ENCODE results near the gene PCDHA7.
A peak's percentile ranks its signal among the peaks of the same experiment; 100 is the strongest.
"Not testable (repeated sequence)": the region's sequence is repeated elsewhere in the genome, so short reads cannot be mapped to it uniquely, and the experiment has no call there.

PCDHA7 gene

GRCh38 chr5:140833993-140834392 is at the start of gene PCDHA7:
Gene PCDHA7 (plus strand): TSS chr5:140834269. CDS start chr5:140834384, 115 bp downstream.
- no peak for DNase-seq

GRCh38 chr5:140785905-140786686 is 48.0 kb upstream of the PCDHA7 start, which contains the start of gene PCDHA1:
Gene PCDHA1 (plus strand): TSS chr5:140786140.
- no peak for DNase-seq

- not testable (repeated sequence) for DNase-seq
These were observed 46.6 kb upstream of the PCDHA7 start for GRCh38 chr5:140787422-140787821.

GRCh38 chr5:140787849-140788504 is 46.1 kb upstream of the PCDHA7 start:
- not testable (repeated sequence) for DNase-seq

- DNase-seq: no peak
These were observed 43.0 kb upstream of the PCDHA7 start for GRCh38 chr5:140791089-140791488.

GRCh38 chr5:140794595-140795258 is 39.3 kb upstream of the PCDHA7 start, which contains the start of gene PCDHA2:
Gene PCDHA2 (plus strand): TSS chr5:140794852.
- DNase-seq: no peak

GRCh38 chr5:140795259-140795641 is 38.8 kb upstream of the PCDHA7 start:
- DNase-seq: no peak

GRCh38 chr5:140796072-140796717 is 37.9 kb upstream of the PCDHA7 start:
- DNase-seq: not testable (repeated sequence)

- DNase-seq: no peak
These were observed 37.4 kb upstream of the PCDHA7 start for GRCh38 chr5:140796718-140797095.

GRCh38 chr5:140800816-140801493 is 33.1 kb upstream of the PCDHA7 start, which contains the start of gene PCDHA3:
Gene PCDHA3 (plus strand): TSS chr5:140801057.
- no peak for DNase-seq

GRCh38 chr5:140801494-140801841 is 32.6 kb upstream of the PCDHA7 start:
- DNase-seq: no peak

GRCh38 chr5:140802381-140802780 is 31.7 kb upstream of the PCDHA7 start:
- not testable (repeated sequence) for DNase-seq

GRCh38 chr5:140802781-140803271 is 31.2 kb upstream of the PCDHA7 start:
- no peak for DNase-seq

- DNase-seq: no peak
These were observed 27.0 kb upstream of the PCDHA7 start, which contains the start of gene PCDHA4 for GRCh38 chr5:140806834-140807775. Gene PCDHA4 (plus strand): TSS chr5:140807068.

- DNase-seq: not testable (repeated sequence)
These were observed 25.7 kb upstream of the PCDHA7 start for GRCh38 chr5:140808241-140808888.

GRCh38 chr5:140808889-140809291 is 25.2 kb upstream of the PCDHA7 start:
- DNase-seq: no peak

- peak; percentile 34 for DNase-seq
These were observed 12.4 kb upstream of the PCDHA7 start, which contains the start of gene PCDHA5 for GRCh38 chr5:140821375-140822280. Gene PCDHA5 (plus strand): TSS chr5:140821613.

GRCh38 chr5:140822281-140822629 is 11.8 kb upstream of the PCDHA7 start:
- DNase-seq: no peak

- DNase-seq: not testable (repeated sequence)
These were observed 11.1 kb upstream of the PCDHA7 start for GRCh38 chr5:140822969-140823368.
